Spleen (tissue), 7 donors: Measurements from ENCODE around the gene HIVEP1.

Experiments used
- POLR2AphosphoS5 ChIP-seq, 3 donors: sonication (generic); formaldehyde crosslinking; IDR thresholded peaks; one replicate each; pipeline ENCODE4 v1.5.1; 2017; ENCODE audit warnings: antibody characterized with exemption in 3 of 3
- TF ChIP-seq, protein P1 (sequence below), 11 experiments: fragments of 200-600 bp in 7 of 11; fragments of 450-650 bp in 4 of 11; sonication (generic) in 4 of 11; IDR thresholded peaks in 8 of 11; conservative IDR thresholded peaks in 3 of 11; 1 replicate in 7 of 11; 2 replicates in 4 of 11; pipeline versions ENCODE4 v1.4.0 to v1.8.0; 2016 to 2021; ENCODE audit warnings: antibody characterized with exemption in 11 of 11, inconsistent platforms in 4 of 11, mild to moderate bottlenecking in 1 of 11
- donor health status: DM: no; HTN: no; CAD: no; lungs with moderate emphysema.
- donor health status: DM: no; HTN: no; CAD: no.
- donor health status: DM: no; HTN: no; CAD: no.

DNA sequence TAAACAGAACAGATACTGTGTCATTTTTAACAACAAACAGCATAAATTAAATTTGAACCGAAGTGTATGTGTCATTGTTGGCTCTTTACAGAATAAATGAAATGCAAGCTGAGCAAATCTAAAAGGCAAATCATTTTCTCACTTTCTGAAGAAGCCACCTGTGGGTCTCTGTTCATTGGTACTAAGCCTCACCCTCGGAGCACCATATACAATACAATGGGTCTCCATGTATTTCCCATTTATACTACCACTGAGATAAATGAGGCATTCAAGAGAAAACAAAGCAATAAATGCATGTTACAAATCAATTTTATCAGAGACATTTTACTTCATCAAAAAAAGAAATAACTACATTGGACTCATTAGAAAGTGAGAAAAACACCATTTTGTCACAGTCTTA, 38.9 kb upstream of the HIVEP1 start:
- TF ChIP-seq, protein P1, sequence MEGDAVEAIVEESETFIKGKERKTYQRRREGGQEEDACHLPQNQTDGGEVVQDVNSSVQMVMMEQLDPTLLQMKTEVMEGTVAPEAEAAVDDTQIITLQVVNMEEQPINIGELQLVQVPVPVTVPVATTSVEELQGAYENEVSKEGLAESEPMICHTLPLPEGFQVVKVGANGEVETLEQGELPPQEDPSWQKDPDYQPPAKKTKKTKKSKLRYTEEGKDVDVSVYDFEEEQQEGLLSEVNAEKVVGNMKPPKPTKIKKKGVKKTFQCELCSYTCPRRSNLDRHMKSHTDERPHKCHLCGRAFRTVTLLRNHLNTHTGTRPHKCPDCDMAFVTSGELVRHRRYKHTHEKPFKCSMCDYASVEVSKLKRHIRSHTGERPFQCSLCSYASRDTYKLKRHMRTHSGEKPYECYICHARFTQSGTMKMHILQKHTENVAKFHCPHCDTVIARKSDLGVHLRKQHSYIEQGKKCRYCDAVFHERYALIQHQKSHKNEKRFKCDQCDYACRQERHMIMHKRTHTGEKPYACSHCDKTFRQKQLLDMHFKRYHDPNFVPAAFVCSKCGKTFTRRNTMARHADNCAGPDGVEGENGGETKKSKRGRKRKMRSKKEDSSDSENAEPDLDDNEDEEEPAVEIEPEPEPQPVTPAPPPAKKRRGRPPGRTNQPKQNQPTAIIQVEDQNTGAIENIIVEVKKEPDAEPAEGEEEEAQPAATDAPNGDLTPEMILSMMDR (IDR thresholded peaks at IDR 0.05 in 8 of 11, conservative IDR thresholded peaks at IDR 0.05 in 3 of 11), result no peak
- no peak for TF ChIP-seq POLR2AphosphoS5 (IDR thresholded peaks at IDR 0.05)
